Thoracic aorta endothelial cell (primary cell): ENCODE measurements around the gene EFHD1. TPM values are rescaled to one million over a fixed set of nuclear protein-coding genes. Genes with fewer than 3 reads are reported as not detected.

Experiments used
- small RNA-seq: library from RNA; depleted of rRNA; stranded (forward); fragments of <200 nt; gene quantifications from one replicate; pipeline ENCODE3, GENCODE V24; 2012
- total RNA-seq: library from RNA; depleted of rRNA; stranded (reverse); fragments of >200 nt; gene quantifications from 2 replicates; pipeline ENCODE4 v1.2.3, GENCODE V29; 2012

The EFHD1 gene, protein sequence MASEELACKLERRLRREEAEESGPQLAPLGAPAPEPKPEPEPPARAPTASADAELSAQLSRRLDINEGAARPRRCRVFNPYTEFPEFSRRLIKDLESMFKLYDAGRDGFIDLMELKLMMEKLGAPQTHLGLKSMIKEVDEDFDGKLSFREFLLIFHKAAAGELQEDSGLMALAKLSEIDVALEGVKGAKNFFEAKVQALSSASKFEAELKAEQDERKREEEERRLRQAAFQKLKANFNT
- total RNA-seq: 0.13 TPM in 1 of 2 replicates, not detected in the other

DNA sequence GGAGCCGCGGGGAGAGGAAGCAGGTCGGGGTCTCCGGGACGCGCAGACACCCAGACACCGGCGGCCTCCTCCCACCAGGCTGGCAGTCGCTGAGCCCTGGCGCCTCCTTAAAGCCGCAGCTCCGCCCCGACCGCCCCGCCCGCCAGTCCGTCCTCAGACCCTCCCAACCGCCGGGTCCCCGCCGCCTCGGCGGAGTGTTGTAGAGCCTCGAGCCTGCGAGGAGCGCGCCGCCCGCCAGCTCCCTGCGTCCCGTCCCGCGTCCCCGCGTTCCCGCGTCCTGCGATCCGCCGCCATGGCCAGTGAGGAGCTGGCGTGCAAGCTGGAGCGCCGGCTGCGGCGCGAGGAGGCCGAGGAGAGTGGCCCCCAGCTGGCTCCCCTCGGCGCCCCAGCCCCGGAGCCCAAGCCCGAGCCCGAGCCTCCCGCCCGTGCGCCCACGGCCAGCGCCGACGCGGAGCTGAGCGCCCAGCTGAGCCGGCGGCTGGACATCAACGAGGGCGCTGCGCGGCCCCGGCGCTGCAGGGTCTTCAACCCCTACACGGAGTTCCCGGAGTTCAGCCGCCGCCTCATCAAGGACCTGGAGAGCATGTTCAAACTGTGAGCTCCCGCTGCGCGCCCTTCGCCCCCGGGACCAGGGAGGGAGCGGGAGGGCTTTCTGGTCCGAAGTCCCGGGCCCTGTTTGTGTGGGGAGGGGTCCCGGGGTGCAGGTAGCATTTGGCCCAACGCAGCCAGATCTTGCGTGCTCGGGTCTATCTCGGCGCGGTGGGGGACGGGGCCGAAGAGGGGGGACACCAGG lies at the start of gene EFHD1:
EFHD1 (plus strand) TSS at position 192 of the 793 bp plus-strand sequence; CDS start at position 293, 101 bp downstream.

DNA sequence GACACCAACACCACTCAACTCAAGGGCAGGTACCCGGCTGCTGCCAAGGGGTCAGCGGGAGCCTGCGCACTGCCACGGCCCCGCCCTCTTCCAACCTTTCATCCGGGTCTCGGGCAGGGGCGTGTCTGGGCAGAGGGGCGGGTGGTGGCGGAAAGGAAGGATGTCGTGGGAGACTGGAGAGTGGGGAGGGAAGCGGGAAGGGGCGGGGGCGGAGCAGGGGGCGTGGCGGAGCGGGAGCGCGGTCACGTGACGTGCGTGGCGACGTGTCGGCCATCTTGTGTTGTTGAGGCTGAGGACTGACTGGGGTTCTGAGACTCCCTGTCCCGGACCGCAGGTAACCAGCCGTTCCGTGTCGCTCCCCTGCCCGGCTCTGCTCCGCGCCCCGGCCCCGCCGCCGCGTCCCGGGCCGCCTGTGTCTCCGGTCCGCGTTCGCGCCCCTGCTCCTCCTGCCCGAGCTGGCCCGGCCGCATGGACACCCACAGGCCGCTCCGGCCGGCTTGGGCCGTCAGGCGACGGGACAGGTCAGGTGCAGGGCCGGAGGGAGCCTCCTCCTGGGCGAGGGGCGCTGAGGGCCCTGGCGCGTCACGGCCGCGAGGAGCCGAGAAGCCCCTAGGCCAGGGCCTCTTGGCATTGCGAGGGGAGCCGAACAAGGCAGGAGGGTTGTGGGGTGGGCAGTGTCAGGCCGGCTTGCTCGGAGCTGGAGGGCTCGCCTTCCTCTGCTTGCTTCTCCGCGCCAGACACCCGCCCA lies 63.8 kb downstream of the EFHD1 start, which contains the start of gene GIGYF2:
GIGYF2 (plus strand) TSS at position 273 of the 748 bp plus-strand sequence. CDS start 37,867 bp downstream, outside the sequence.

Small RNA genes within 50 kb of the gene (small RNA-seq; reads per million reads assigned to genes)
- not detected for gene RN7SL359P

Other genes starting within 250 kb of the EFHD1 start
- not detected in 2 replicates for gene ALPG, start 226.8 kb upstream of the EFHD1 start, total RNA-seq
- gene ALPI, start 177.5 kb upstream of the EFHD1 start, total RNA-seq: not detected in 2 replicates
- under 0.01 TPM in 1 of 2 replicates, not detected in the other for gene ECEL1, start 145.8 kb upstream of the EFHD1 start, total RNA-seq
- not detected in 2 replicates for gene PRSS56, start 113.2 kb upstream of the EFHD1 start, total RNA-seq
- not detected in 2 replicates for gene CHRND, start 107.4 kb upstream of the EFHD1 start, total RNA-seq
- not detected in 2 replicates for gene CHRNG, start 93.9 kb upstream of the EFHD1 start, total RNA-seq
- gene TIGD1, start 83.0 kb upstream of the EFHD1 start, total RNA-seq: 5.1 and 5.5 TPM in 2 replicates
- gene EIF4E2, start 82.9 kb upstream of the EFHD1 start, total RNA-seq: 114 and 120 TPM in 2 replicates
- gene GIGYF2, start 63.7 kb downstream of the EFHD1 start, total RNA-seq: 63.6 and 75.9 TPM in 2 replicates
- not detected in 2 replicates for gene KCNJ13, start 143.0 kb downstream of the EFHD1 start, total RNA-seq
- gene SNORC, start 236.7 kb downstream of the EFHD1 start, total RNA-seq: 0.40 and 0.79 TPM in 2 replicates